ENCODE measurements around the gene ENDOV. TPM values are rescaled to one million over a fixed set of nuclear protein-coding genes. Genes with fewer than 3 reads are reported as not detected.
"Not testable (repeated sequence)": the region's sequence is repeated elsewhere in the genome, so short reads cannot be mapped to it uniquely, and the experiment has no call there.

The ENDOV gene
- total RNA-seq, 1 donor from 2014 or later: 36.1 TPM

DNA sequence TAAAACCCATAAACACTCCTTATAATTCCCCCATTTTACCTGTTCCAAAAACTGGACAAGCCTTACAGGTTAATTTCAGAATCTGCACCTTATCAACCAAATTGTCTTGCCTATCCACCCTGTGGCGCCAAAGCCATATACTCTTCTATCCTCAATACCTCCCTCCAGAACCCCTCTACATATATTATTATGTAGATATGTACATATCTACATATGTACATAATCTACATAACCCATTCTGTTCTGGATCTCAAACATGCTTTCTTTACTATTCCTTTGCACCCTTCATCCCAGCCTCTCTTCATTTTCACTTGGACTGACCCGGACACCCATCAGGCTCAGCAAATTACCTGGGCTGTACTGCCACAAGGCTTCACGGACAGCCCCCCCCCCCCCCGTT is 12.0 kb upstream of the ENDOV start:
- Mint-ChIP-seq H3K4me3 (ENCODE audit: low read depth) (no peak overlapping the region), H3K27me3 (peaks cover 3% of the 10 kb centered on the region), H3K4me1 (ENCODE audit: low read depth) (no peaks in the 10 kb centered on the region)

DNA sequence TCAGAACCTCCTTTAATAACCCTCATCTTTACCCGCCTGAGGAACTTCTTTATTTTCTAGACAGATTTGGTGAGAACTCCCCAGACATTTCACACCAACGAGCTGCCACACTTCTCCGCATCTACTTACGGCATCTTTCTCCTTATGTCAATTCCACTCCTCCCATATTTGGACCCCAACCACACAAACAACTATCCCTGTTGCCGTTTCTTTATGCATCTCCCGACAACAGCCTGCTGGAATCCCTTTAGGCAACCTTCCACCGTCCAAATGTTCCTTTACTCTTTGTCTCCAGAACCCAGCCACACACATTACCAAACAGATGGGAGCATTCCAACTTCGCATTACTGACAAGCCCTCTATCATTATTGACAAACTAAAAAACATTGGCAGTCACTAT is 8.8 kb upstream of the ENDOV start:
- no peak overlapping the region for H3K4me3 Mint-ChIP-seq (ENCODE audit: low read depth)
- H3K27me3 Mint-ChIP-seq: no peaks in the 10 kb centered on the region
- H3K27ac Mint-ChIP-seq: no peak overlapping the region
- H3K9me3 Mint-ChIP-seq (ENCODE audit: low read depth): no peaks in the 10 kb centered on the region
- TF ChIP-seq, protein P1, sequence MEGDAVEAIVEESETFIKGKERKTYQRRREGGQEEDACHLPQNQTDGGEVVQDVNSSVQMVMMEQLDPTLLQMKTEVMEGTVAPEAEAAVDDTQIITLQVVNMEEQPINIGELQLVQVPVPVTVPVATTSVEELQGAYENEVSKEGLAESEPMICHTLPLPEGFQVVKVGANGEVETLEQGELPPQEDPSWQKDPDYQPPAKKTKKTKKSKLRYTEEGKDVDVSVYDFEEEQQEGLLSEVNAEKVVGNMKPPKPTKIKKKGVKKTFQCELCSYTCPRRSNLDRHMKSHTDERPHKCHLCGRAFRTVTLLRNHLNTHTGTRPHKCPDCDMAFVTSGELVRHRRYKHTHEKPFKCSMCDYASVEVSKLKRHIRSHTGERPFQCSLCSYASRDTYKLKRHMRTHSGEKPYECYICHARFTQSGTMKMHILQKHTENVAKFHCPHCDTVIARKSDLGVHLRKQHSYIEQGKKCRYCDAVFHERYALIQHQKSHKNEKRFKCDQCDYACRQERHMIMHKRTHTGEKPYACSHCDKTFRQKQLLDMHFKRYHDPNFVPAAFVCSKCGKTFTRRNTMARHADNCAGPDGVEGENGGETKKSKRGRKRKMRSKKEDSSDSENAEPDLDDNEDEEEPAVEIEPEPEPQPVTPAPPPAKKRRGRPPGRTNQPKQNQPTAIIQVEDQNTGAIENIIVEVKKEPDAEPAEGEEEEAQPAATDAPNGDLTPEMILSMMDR (IDR thresholded peaks at IDR 0.05; ENCODE audit: unreplicated experiment): no peak
- peaks cover 7% of the 10 kb centered on the region for H3K4me1 Mint-ChIP-seq (ENCODE audit: low read depth)
- no peaks in the 10 kb centered on the region for H3K36me3 Mint-ChIP-seq (ENCODE audit: insufficient read depth)
- DNase-seq (ENCODE audit: low spot score, unreplicated experiment): no peak

More for the DNA sequence above, 12.0 kb upstream of the ENDOV start:
- no peak overlapping the region for H3K27ac Mint-ChIP-seq
- TF ChIP-seq, protein P1 (IDR thresholded peaks at IDR 0.05; ENCODE audit: unreplicated experiment): no peak
- H3K9me3 Mint-ChIP-seq (ENCODE audit: low read depth): no peaks in the 10 kb centered on the region
- no peaks in the 10 kb centered on the region for H3K36me3 Mint-ChIP-seq (ENCODE audit: insufficient read depth)
- no peak for DNase-seq (ENCODE audit: low spot score, unreplicated experiment)

DNA sequence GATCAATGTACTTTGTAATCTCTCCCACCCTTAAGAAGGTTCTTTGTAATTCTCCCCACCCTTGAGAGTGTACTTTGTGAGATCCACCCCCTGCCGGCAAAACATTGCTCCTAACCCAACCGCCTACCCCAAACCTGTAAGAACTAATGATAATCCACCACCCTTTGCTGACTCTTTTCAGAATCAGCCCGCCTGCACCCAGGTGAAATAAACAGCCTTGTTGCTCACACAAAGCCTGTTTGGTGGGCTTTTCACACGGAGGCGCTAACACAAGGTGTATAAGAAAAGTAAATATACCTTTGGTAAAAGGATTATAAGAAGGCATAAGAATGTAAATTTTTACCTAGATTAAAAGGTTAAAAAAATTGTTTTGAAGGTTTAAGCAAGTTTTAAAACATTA is 7.0 kb upstream of the ENDOV start:
- not testable (repeated sequence) for H3K27ac Mint-ChIP-seq; H3K4me1 Mint-ChIP-seq (ENCODE audit: low read depth); DNase-seq (ENCODE audit: low spot score, unreplicated experiment); H3K9me3 Mint-ChIP-seq (ENCODE audit: low read depth); H3K36me3 Mint-ChIP-seq (ENCODE audit: insufficient read depth); H3K4me3 Mint-ChIP-seq (ENCODE audit: low read depth); H3K27me3 Mint-ChIP-seq
- TF ChIP-seq, protein P1 (IDR thresholded peaks at IDR 0.05; ENCODE audit: unreplicated experiment): peak; percentile 22

DNA sequence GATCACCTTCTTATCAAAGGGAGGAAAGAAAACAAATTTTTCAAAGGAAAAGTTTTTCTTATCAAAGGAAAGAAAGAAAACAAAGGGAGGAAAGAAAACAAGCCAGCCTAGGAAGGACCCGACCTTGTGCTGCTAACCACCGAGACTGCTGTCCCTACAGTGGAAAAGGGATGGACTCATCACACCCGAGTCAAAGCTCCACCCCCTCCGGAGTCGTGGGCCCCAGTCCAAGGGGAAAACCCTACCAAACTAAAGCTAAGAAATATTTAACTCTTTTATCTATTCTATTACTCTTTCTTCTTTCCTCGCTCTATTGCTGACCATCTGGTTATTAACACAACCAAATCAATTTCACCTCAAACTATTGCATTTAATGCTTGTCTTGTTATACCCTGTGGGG is 6.1 kb upstream of the ENDOV start:
- H3K36me3 Mint-ChIP-seq (ENCODE audit: insufficient read depth): no peaks in the 10 kb centered on the region
- TF ChIP-seq, protein P1 (IDR thresholded peaks at IDR 0.05; ENCODE audit: unreplicated experiment): no peak

DNA sequence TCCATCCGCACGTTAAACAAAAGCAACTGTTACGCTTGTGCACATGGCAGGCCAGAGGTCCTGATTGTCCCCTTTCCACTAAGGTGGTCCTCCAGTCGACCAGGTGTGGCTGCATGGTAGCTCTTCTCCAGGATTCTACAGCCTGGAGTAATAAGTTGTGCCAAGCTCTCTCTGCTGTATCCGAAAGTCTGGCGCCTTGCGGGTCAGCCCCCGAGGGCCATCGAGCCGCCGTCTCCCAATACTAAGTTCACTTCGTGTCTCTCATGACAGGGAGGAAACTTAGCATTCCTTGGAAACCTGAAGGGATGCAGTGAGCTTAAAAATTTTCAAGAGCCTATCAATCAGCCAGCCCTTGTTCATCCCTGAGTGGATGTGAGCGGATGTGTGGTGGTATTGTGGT is 5.3 kb upstream of the ENDOV start:
- H3K9me3 Mint-ChIP-seq (ENCODE audit: low read depth): no peaks in the 10 kb centered on the region
- H3K27me3 Mint-ChIP-seq: peaks cover 4% of the 10 kb centered on the region
- H3K4me3 Mint-ChIP-seq (ENCODE audit: low read depth): no peak overlapping the region
- TF ChIP-seq, protein P1 (IDR thresholded peaks at IDR 0.05; ENCODE audit: unreplicated experiment): no peak
- H3K36me3 Mint-ChIP-seq (ENCODE audit: insufficient read depth): no peaks in the 10 kb centered on the region
- peaks cover 16% of the 10 kb centered on the region for H3K4me1 Mint-ChIP-seq (ENCODE audit: low read depth)
- H3K27ac Mint-ChIP-seq: no peak overlapping the region
- DNase-seq (ENCODE audit: low spot score, unreplicated experiment): no peak

More for the DNA sequence above, 6.1 kb upstream of the ENDOV start:
- DNase-seq (ENCODE audit: low spot score, unreplicated experiment): no peak
- H3K9me3 Mint-ChIP-seq (ENCODE audit: low read depth): no peaks in the 10 kb centered on the region
- H3K27ac Mint-ChIP-seq: no peak overlapping the region
- peaks cover 10% of the 10 kb centered on the region for H3K4me1 Mint-ChIP-seq (ENCODE audit: low read depth)
- no peak overlapping the region for H3K4me3 Mint-ChIP-seq (ENCODE audit: low read depth)
- H3K27me3 Mint-ChIP-seq: peaks cover under 1% of the 10 kb centered on the region

DNA sequence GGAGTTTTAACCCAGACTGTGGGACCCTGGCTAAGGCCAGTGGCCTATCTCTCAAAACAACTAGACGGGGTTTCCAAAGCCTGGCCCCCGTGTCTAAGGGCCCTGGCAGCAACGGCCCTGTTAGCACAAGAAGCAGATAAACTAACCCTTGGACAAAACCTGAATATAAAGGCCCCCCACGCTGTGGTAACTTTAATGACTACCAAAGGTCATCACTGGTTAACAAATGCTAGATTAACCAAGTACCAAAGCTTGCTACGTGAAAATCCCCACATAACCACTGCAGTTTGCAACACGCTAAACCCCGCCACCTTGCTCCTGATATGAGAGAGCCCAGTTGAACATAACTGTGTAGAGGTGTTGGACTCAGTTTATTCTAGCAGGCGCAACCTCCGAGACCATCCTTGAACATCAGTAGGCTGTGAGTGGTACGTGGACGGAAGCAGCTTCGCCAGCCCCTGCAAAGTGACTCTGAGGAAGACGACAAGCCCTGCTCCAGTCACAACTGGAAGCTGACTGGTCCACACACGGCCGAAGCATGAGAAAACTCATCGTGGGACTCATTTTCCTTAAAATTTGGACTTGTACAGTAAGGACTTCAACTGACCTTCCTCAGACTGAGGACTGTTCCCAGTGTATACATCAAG is 4.4 kb upstream of the ENDOV start:
- H3K36me3 Mint-ChIP-seq (ENCODE audit: insufficient read depth); H3K27me3 Mint-ChIP-seq; H3K4me3 Mint-ChIP-seq (ENCODE audit: low read depth); H3K9me3 Mint-ChIP-seq (ENCODE audit: low read depth); H3K27ac Mint-ChIP-seq; DNase-seq (ENCODE audit: low spot score, unreplicated experiment): not testable (repeated sequence)
- H3K4me1 Mint-ChIP-seq (ENCODE audit: low read depth): peaks cover 16% of the 10 kb centered on the region
